Measurements from ENCODE around the gene FOLR1. TPM values are rescaled to one million over a fixed set of nuclear protein-coding genes. Genes with fewer than 3 reads are reported as not detected.

FOLR1 gene
- total RNA-seq, 1 donor from 2014 or later, result not detected

- Histone ChIP-seq H3K4me3 (no peak overlapping the region), H3K27me3 (no peaks in the 10 kb centered on the region), H3K27ac (no peak overlapping the region), H3K36me3 (peaks cover 37 to 48% of the 10 kb centered on the region in 2 donors), H3K4me1 (peaks cover 6 to 18% of the 10 kb centered on the region in 2 donors), H3K9me3 (no peaks in the 10 kb centered on the region)
- no peak for TF ChIP-seq CTCF (IDR thresholded peaks at IDR 0.05)
- intact Hi-C loops (cut with DNase I), result loop anchor here (10.0 kb wide), 2 partner anchors 772 to 1648 kb away; partner anchors contain the start of genes COA4, NADSYN1 and PAAF1
- no peak for DNase-seq (ENCODE audit: low spot score in 2 of 2)
Measured at GRCh38 chr11:72226701-72227100, 34.8 kb downstream of the FOLR1 start.

GRCh38 chr11:72227316-72228228 lies 35.6 kb downstream of the FOLR1 start:
- Histone ChIP-seq H3K9me3 (no peaks in the 10 kb centered on the region), H3K27me3 (no peaks in the 10 kb centered on the region), H3K4me1 (peaks cover 6 to 10% of the 10 kb centered on the region in 2 donors), H3K27ac (no peak overlapping the region), H3K36me3 (peaks cover 44 to 57% of the 10 kb centered on the region in 2 donors), H3K4me3 (no peak overlapping the region)
- DNase-seq (ENCODE audit: low spot score in 2 of 2), result peak in 1 of 2 donors; percentile 44
- intact Hi-C loops (cut with DNase I), result loop anchor here (10.0 kb wide), 2 partner anchors 773 to 1647 kb away; partner anchors contain the start of genes COA4, NADSYN1 and PAAF1
- TF ChIP-seq CTCF (IDR thresholded peaks at IDR 0.05), result no peak

- no peak overlapping the region for H3K4me3 ChIP-seq
- peaks cover 6 to 10% of the 10 kb centered on the region in 2 donors for H3K4me1 ChIP-seq
- peaks cover 52 to 65% of the 10 kb centered on the region in 2 donors for H3K36me3 ChIP-seq
- no peaks in the 10 kb centered on the region for H3K27me3 ChIP-seq
- H3K27ac ChIP-seq, result no peak overlapping the region
- no peak for TF ChIP-seq CTCF (IDR thresholded peaks at IDR 0.05)
- intact Hi-C loops (cut with DNase I), result loop anchor here (10.0 kb wide), 2 partner anchors 774 to 1646 kb away; partner anchors contain the start of genes COA4, NADSYN1 and PAAF1
- H3K9me3 ChIP-seq, result no peaks in the 10 kb centered on the region
- DNase-seq (ENCODE audit: low spot score in 2 of 2), result peak in 1 of 2 donors; percentile 59
Measured at GRCh38 chr11:72228229-72228843, 36.4 kb downstream of the FOLR1 start.

GRCh38 chr11:72228844-72229231 lies 36.9 kb downstream of the FOLR1 start:
- Histone ChIP-seq H3K27ac (no peak overlapping the region), H3K4me1 (peaks cover 6 to 10% of the 10 kb centered on the region in 2 donors), H3K27me3 (no peaks in the 10 kb centered on the region), H3K36me3 (peaks cover 57 to 70% of the 10 kb centered on the region in 2 donors), H3K4me3 (no peak overlapping the region), H3K9me3 (no peaks in the 10 kb centered on the region)
- TF ChIP-seq CTCF (IDR thresholded peaks at IDR 0.05), result no peak
- intact Hi-C loops (cut with DNase I), result loop anchor here (10.0 kb wide), 2 partner anchors 774 to 1646 kb away; partner anchors contain the start of genes COA4, NADSYN1 and PAAF1
- peak in 1 of 2 donors; percentile 43 for DNase-seq (ENCODE audit: low spot score in 2 of 2)

- Histone ChIP-seq H3K36me3 (peaks cover 63 to 76% of the 10 kb centered on the region in 2 donors), H3K27me3 (no peaks in the 10 kb centered on the region), H3K9me3 (no peaks in the 10 kb centered on the region), H3K4me3 (no peak overlapping the region), H3K4me1 (peaks cover 6 to 10% of the 10 kb centered on the region in 2 donors), H3K27ac (no peak overlapping the region)
- TF ChIP-seq CTCF (IDR thresholded peaks at IDR 0.05), result no peak
- DNase-seq (ENCODE audit: low spot score in 2 of 2), result peak in 1 of 2 donors; percentile 41
- intact Hi-C loops (cut with DNase I), result loop anchor here (10.0 kb wide), 2 partner anchors 775 to 1645 kb away; partner anchors contain the start of genes COA4, NADSYN1 and PAAF1
Measured at GRCh38 chr11:72229336-72229924, 37.5 kb downstream of the FOLR1 start.

All from ascending aorta (tissue), 2 donors.